Kidney epithelial cell (primary cell): ENCODE data around the gene KSR1. TPM values are rescaled to one million over a fixed set of nuclear protein-coding genes. Genes with fewer than 3 reads are reported as not detected.
"Not testable (repeated sequence)": the region's sequence is repeated elsewhere in the genome, so short reads cannot be mapped to it uniquely, and the experiment has no call there.

Source experiments
- DNase-seq: peaks from one replicate; pipeline ENCODE4 v3.0.0-alpha.2; 2010; ENCODE audit warnings: low read depth
- H3K27me3 ChIP-seq: 2 replicates; pipeline ENCODE4 v1.6.0; 2011; ENCODE audit warnings: low read length; ENCODE audit not compliant: control insufficient read depth, insufficient read depth
- H3K36me3 ChIP-seq: 2 replicates; pipeline ENCODE4 v1.5.1; 2011; ENCODE audit warnings: low read length; ENCODE audit not compliant: control insufficient read depth, insufficient read depth
- H3K4me3 ChIP-seq: 2 replicates; pipeline ENCODE4 v1.5.1; 2011; ENCODE audit warnings: low read depth, mild to moderate bottlenecking, control low read depth, low read length
- CTCF ChIP-seq: IDR thresholded peaks from 2 replicates; pipeline ENCODE4 v1.5.1; 2011; ENCODE audit warnings: mild to moderate bottlenecking, moderate library complexity, low read length, control low read depth, inconsistent platforms; ENCODE audit not compliant: insufficient read depth, poor library complexity, severe bottlenecking
- total RNA-seq: library from RNA; depleted of rRNA; stranded (reverse); fragments of >200 nt; gene quantifications from 2 replicates; pipeline ENCODE4 v1.2.3, GENCODE V29; 2015

The KSR1 gene
- total RNA-seq, 1 donor from 2014 or later, result 11.2 TPM

- H3K36me3 ChIP-seq, result peaks cover 1% of the 10 kb centered on the region
- no peak for DNase-seq
- no peak for TF ChIP-seq CTCF
- H3K4me3 ChIP-seq, result no peak overlapping the region
- no peaks in the 10 kb centered on the region for H3K27me3 ChIP-seq
Measured at GRCh38 chr17:27627514-27627913, 171.3 kb downstream of the KSR1 start.

GRCh38 chr17:27628376-27628775, 172.1 kb downstream of the KSR1 start:
- TF ChIP-seq CTCF, result no peak
- no peaks in the 10 kb centered on the region for H3K27me3 ChIP-seq
- no peak overlapping the region for H3K4me3 ChIP-seq
- no peaks in the 10 kb centered on the region for H3K36me3 ChIP-seq
- DNase-seq, result no peak

GRCh38 chr17:27629260-27629659, 173.0 kb downstream of the KSR1 start:
- not testable (repeated sequence) for H3K36me3 ChIP-seq, H3K27me3 ChIP-seq, H3K4me3 ChIP-seq, DNase-seq

- no peak within 1 kb of the TSS for H3K4me3 ChIP-seq
- no peak for TF ChIP-seq CTCF
- no peaks in the 10 kb centered on the region for H3K27me3 ChIP-seq
- DNase-seq, result no peak
- no peaks in the 10 kb centered on the region for H3K36me3 ChIP-seq
Measured at GRCh38 chr17:27630607-27631410, 174.6 kb downstream of the KSR1 start, which contains the start of gene LGALS9. TSS of gene LGALS9 (plus strand) at chr17:27631188. CDS start at chr17:27631266, 78 bp downstream.

- no peak for DNase-seq
- Histone ChIP-seq H3K4me3 (no peak overlapping the region), H3K27me3 (no peaks in the 10 kb centered on the region), H3K36me3 (no peaks in the 10 kb centered on the region)
- no peak for TF ChIP-seq CTCF
Measured at GRCh38 chr17:27631411-27631760, 175.1 kb downstream of the KSR1 start.

GRCh38 chr17:27631897-27632725, 175.9 kb downstream of the KSR1 start:
- no peak for TF ChIP-seq CTCF
- no peaks in the 10 kb centered on the region for H3K27me3 ChIP-seq
- H3K4me3 ChIP-seq, result no peak overlapping the region
- no peak for DNase-seq
- H3K36me3 ChIP-seq, result no peaks in the 10 kb centered on the region

GRCh38 chr17:27632766-27633165, 176.5 kb downstream of the KSR1 start:
- H3K36me3 ChIP-seq, DNase-seq, H3K4me3 ChIP-seq, H3K27me3 ChIP-seq: not testable (repeated sequence)
